COR-L47 (cell line): ENCODE results near the gene TBCCD1.
"Not testable (repeated sequence)": the region's sequence is repeated elsewhere in the genome, so short reads cannot be mapped to it uniquely, and the experiment has no call there.

Experiments
- DNase-seq: peaks from one replicate; lab custom pipeline; 2025; lab: John Stamatoyannopoulos, UW

Gene TBCCD1

DNA sequence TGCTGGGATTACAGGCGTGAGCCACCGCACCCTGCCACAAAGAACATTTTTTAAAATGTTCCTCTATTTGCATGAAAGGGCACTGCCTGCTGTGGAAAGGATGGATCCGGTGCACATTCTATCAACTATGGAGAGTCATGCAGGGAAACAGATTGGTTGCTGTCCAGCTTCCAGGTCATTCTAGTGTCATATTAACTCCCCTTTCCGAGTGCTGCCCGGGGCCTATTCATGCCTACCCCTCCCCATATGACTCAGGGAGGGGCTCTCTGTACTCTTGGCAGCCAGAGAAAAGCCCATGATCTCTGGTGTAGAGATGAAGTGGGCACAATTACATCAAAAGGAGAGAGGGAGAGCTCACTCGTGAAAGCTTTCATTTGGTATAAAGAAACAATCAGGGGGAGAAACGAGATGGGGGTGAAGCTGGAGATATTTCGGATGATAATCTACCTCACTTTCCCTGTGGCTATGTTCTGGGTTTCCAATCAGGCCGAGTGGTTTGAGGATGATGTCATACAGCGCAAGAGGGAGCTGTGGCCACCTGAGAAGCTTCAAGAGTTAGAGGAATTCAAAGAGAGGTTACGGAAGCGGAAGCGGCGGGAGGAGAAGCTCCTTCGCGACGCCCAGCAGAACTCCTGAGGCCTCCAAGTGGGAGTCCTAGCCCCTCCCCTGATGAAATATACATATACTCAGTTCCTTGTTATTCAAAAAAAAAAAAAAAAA lies 29.6 kb upstream of the TBCCD1 start:
- no peak for DNase-seq

DNA sequence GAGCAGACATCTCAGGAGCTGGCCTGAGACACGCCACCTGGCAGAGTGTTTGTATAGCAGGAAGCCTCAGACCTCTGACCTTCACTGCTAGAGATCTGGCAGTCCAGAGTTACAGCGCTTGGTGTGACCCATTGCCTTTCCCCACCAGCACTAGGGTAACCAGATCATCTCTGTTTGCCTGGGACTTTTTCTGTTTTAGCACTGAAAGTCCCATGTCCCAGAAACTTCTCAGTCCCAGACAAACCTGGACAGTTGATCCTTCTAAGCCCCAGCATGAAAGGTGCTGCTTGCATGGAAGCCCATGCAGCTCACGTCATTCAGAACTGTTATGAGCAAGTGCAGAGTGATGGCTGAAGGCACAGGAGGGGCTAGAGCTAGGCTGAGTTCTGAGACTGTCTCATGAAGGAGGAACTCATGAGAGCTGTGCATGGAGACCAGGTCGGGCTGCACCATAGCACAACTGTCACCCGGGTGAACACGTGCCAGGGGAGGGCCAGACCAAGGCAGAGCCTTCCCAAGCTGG lies 27.5 kb upstream of the TBCCD1 start:
- DNase-seq = no peak

GRCh38 chr3:186593862-186594261 lies 26.7 kb upstream of the TBCCD1 start:
- no peak for DNase-seq

- DNase-seq = no peak
Observed at GRCh38 chr3:186592682-186593081, 25.5 kb upstream of the TBCCD1 start.

DNA sequence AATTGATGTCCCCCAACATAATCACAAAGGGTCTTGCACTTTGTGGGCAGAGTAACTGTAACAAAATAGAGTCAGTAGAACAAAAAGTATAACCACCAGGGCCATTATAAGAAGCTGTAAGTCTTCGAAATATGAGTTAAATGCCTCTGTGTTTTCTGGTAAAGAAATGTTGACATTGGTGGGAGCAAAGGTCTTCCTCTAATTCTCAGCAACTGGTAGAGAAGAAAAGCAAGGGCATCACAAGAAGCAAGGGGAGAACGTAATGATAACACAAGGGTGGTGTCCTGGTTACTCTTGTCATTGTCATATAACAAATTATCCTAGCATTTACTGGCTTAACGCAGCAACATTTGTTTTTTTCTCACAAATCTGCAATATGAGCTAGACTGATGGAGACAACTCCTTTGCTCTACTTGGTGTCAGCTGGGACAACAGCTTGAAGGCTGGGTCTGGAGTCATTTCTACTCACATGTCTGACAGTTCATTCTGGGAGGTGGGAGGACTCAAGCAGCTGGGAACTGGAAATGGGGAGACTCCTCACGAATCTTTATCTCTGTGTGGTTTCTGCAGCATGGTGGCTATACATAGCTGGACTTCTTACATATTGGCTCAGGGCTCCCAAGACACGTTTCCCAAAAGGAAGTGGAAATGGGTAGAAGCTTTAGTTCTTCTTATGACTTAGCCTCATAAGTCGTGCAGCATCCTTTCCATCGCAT lies 23.6 kb upstream of the TBCCD1 start:
- no peak for DNase-seq

DNA sequence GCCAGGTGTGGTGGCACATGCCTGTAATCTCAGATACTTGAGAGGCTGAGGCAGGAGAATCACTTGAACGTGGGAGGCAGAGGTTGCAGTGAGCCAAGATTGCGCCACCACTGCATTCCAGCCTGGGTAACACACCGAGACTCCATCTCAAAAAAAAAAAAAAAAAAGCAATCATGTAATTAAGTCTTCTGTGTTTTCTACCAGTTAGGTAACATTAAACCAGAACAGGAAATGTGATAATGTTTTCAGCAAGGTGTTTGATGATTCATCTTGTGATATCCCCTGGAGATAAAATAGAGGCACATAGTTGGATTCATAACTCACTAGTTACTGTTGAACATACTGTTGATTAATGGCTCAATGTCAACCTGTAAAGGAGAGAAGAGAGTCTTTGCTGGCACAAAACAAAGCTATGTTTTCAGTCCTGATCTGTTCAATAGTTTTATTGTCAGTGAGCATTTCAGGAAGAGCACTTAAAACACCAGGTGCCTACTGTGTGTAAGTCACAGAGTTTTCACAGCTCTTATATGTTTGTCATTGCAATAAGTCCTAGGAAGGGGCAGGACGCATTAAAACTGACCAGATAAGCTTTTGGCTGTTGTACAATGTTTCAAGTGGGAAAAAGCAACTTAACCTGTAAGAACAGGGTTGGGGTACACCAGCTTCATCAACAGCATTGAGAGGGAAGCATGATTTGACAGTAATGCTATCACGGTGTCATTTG lies 22.9 kb upstream of the TBCCD1 start:
- DNase-seq = peak; percentile 9

DNA sequence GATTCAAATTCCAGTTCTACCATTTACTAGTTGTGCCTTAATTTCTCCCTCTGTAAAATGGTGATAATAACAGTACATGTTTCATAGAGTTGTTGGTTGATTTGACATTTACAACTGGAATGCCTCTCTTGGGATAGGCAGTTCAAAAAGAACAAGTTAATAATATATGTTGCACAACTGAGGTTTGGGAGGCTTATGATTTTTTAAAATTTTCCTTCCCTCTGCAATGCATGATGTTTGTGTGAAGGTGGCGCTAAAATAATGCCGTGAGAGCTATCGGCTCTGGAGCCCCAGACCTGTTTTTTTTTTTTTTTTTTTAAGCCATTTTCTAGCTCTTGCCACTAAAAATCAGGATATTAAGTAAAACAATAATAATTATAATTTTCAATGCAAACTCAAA lies 22.0 kb upstream of the TBCCD1 start:
- no peak for DNase-seq

DNA sequence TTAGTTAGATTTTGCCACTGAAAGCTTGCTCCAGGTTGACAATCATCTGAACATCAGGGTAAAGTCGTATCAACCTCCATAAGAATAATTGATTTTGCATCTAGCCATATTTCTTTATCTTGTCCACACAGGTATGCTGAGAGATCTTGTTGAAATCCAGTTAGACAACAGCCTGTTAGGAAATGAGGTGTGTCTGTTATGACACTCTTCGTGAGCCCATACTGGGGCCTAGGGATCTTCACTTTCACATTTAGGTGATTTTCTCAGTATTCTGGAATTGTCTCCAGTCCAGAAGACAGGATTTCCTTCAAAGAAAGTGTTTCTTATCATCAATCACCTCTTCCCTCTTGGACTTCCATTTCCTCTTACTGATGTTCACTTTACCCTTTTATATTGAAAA lies 21.5 kb upstream of the TBCCD1 start:
- no peak for DNase-seq

DNA sequence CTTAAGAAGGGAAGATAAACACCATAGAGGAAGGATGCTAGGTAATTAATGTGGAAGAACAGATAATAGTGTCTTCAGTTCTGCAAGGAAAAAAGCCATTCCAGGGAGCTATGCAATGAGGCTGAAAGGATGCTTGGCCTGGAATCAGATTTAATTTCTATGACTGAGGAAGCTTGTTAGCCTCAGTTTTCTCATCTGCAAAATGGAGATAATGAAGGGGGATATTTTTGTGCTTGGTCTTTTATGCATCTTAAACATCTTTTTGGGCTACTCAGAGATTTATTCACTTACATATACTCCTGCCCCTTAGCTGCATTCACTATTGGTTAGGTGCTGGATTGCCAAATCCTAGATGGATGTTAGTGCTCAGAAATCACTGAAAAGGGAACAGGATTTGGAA lies 20.0 kb upstream of the TBCCD1 start:
- DNase-seq = no peak

DNA sequence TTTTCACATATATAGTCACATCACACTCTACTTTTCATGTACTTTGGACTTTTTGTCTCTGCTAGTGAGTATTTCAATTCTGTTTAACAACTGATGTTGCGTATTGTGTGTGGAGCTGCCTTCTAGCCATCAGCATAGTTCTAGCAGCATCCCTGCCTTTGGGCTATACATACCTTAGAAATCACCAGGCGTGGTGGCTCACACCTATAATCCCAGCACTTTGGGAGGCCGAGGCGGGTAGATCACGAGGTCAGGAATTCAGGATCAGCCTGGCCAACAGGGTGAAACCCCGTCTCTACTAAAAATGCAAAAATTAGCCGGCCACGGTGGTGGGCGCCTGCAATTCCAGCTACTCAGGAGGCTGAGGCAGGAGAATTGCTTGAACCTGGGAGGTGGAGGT lies 19.1 kb upstream of the TBCCD1 start:
- DNase-seq = not testable (repeated sequence)

- DNase-seq = no peak
Observed at GRCh38 chr3:186583831-186584230, 16.7 kb upstream of the TBCCD1 start.

- no peak for DNase-seq
Observed at GRCh38 chr3:186582541-186582940, 15.4 kb upstream of the TBCCD1 start.

- DNase-seq = no peak
Observed at GRCh38 chr3:186580785-186581184, 13.6 kb upstream of the TBCCD1 start.

GRCh38 chr3:186577521-186577920 lies 10.4 kb upstream of the TBCCD1 start:
- DNase-seq = no peak

DNA sequence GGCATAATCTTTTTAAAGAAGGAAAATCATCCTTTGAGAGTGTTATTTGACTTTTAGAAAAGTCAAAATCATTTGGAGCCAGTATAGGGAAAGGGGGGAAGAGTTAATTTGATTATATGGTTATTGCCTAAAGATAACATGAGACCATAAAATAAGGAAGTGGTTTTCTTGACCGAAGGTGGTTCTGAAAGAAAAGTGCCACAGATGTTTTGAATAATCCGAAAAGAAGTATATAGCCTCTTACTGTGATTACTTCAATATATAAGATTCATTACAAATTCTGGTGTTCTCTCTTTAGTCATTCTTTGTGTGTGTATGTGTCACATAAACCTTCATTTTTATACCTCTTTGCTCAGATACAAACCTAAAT lies 4.5 kb upstream of the TBCCD1 start:
- DNase-seq = no peak

DNA sequence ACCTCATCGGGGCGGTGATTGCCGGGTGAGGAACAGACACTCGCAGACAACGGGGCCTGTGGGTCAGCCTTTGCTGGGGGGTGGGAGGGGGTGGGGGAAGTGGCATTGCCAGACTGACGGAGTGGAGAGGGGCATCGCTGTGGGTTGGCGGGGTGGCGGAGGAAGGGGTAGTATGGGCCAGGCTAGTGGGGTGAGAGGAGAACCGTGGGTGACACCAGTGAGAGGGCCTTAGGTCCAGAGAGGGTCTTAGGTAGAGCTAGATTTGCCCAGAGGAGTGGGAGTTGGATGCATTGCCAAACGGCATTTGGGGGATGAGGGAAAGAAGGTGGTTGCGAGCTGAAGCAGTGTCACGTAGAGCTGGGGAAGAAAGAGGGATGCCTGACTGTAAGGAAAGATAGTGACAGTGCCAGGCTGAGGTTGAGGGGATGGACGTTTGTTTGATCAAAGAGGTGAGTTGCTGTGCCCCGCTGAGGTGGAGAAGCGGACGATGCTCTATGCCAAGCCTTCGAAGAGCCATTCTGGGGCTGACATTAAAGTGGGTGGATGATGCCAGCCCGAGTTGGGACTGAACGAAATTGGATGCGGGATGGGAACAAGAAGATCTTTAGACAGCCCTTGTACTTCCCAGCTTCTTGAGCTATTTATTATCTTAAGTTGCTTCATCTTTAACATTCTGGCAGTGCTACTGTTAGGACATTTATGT lies 4.0 kb upstream of the TBCCD1 start:
- DNase-seq = no peak

DNA sequence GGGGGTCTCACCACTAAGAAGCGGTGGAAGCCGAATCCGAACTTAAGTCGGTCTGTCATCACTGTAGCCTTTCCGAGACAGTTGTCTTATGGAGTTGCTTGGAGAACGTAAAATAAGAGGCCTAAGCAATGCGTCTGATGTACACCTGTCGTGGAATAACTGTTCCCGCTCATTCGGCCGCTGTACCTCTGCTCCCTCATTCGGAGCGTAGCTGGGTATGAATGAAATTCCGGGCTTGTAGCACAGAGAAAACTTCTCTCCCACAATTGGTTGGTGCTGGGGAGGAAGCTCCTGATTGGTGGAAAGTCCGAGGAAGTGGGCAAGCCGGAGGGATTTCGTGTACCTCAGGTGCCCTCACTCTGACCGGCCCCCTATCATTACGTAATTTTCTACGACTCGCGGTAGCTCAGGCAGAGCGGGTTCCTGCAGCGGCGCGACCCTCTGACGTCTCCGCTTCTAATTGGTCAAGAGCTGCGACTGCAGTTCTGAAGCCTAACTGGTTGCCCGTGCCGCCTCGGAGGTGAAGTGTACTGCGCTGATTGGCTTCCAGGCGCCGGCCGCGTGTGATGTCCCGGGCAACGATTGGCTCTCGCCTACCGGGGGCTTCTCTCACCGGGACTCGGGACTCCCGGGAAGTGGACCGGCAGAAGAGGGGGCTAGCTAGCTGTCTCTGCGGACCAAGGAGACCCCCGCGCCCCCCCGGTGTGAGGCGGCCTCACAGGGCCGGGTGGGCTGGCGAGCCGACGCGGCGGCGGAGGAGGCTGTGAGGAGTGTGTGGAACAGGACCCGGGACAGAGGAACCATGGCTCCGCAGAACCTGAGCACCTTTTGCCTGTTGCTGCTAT lies 3.2 kb upstream of the TBCCD1 start, which contains the start of gene DNAJB11:
Gene DNAJB11, plus strand, starts transcription at position 625 of the 845 bp plus-strand sequence. Its CDS starts 178 bp downstream, at position 803.
- DNase-seq = peak; percentile 100

GRCh38 chr3:186569779-186570095 lies 2.6 kb upstream of the TBCCD1 start:
- DNase-seq = no peak

DNA sequence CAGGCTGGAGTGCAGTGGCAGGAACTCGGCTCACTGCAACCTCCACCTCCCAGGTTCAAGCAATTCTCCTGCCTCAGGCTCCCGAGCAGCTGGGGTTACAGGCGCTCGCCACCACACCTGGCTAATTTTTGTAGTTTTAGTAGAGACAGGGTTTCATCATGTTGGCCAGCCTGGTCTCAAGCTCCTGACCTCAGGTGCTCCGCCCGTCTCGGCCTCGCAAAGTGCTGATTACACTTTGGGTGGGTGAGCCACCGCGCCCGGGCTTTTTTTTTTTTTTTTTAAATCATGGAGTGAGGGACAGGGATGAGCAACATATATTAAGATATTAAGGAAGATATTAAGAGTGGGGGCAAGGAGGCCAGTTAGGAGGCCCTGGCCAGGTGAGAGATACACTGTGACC lies 2.2 kb upstream of the TBCCD1 start:
- DNase-seq = not testable (repeated sequence)

DNA sequence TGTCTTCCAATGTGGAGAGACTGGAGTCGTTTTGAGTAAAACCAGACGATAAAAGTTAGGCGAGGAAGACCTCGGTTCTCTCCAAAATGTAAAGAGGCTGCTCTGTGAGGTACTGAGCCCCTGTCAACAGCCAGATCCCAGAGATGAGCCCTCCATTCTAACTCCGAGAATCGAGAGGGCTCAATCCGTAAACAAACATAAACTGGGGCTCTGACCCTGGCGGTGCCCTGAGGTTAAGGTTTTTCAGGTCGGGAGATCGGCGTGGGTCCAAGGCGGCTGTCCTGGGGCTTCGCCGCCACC lies 417 bp downstream of the TBCCD1 start:
- no peak for DNase-seq

DNA sequence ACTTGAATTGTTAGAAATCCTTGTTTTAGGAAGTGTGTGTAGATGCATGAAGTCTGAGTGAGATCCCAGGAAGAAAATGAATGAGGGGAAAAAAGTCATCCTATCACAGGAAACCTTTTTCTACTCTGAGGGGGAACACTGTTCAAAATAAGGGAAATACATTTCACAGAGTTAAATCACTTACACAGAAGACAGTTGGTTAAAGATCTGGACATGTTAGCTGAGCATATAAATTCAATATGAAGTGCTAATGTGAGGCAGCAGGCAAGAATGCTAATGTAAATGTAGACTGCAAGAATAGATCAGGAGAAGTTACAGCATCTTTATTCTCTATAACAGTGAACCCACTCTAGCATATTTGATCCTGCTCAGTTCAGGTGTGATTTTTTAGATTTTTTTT lies 2.6 kb downstream of the TBCCD1 start:
- no peak for DNase-seq
